ENCODE data around the gene RBM3. TPM values are rescaled to one million over a fixed set of nuclear protein-coding genes. Genes with fewer than 3 reads are reported as not detected.

Gene RBM3
- total RNA-seq, 2 experiments from 2014 or later = 159 to 164 TPM

GRCh38 chrX:48589482-48590162 is 15.3 kb downstream of the RBM3 start:
- POLR2A ChIA-PET = interaction anchor here (0.6 kb wide), 1 partner anchor 26 kb away, joined by 3 read pairs; no protein-coding TSS in a partner anchor
- Mint-ChIP-seq H3K4me1 (peaks cover 2% of the 10 kb centered on the region), H3K9me3 (no peaks in the 10 kb centered on the region), H3K27me3 (no peaks in the 10 kb centered on the region), H3K36me3 (no peaks in the 10 kb centered on the region), H3K4me3 (no peak overlapping the region), H3K27ac (no peak overlapping the region)
- DNase-seq = no peak
- no peak for ATAC-seq (ENCODE audit: low read depth)

- Mint-ChIP-seq H3K4me1 (peaks cover 2% of the 10 kb centered on the region), H3K4me3 (no peak overlapping the region), H3K27ac (no peak overlapping the region), H3K9me3 (no peaks in the 10 kb centered on the region), H3K27me3 (no peaks in the 10 kb centered on the region), H3K36me3 (no peaks in the 10 kb centered on the region)
- DNase-seq (no peak), ATAC-seq (ENCODE audit: low read depth) (no peak)
- POLR2A ChIA-PET = interaction anchor here (1.0 kb wide), 1 partner anchor 16 kb away, joined by 4 read pairs; the partner anchor contains the start of gene RBM3
Observed at GRCh38 chrX:48590203-48591103, 16.2 kb downstream of the RBM3 start.

- Mint-ChIP-seq H3K9me3 (no peaks in the 10 kb centered on the region), H3K4me1 (peaks cover 2% of the 10 kb centered on the region), H3K4me3 (no peak overlapping the region), H3K36me3 (no peaks in the 10 kb centered on the region), H3K27ac (no peak overlapping the region), H3K27me3 (no peaks in the 10 kb centered on the region)
- DNase-seq = no peak
- POLR2A ChIA-PET = interaction anchor here (0.5 to 1.0 kb wide), 2 partner anchors 9 to 17 kb away, joined by 3 to 4 read pairs; partner anchors contain the start of gene RBM3
- ATAC-seq (ENCODE audit: low read depth) = no peak
Observed at GRCh38 chrX:48591255-48591791, 17.0 kb downstream of the RBM3 start.

- ATAC-seq (ENCODE audit: low read depth) (no peak), DNase-seq (no peak)
- Mint-ChIP-seq H3K36me3 (no peaks in the 10 kb centered on the region), H3K27ac (no peak overlapping the region), H3K4me1 (peaks cover 6% of the 10 kb centered on the region), H3K4me3 (no peak overlapping the region), H3K27me3 (no peaks in the 10 kb centered on the region), H3K9me3 (no peaks in the 10 kb centered on the region)
- POLR2A ChIA-PET = no interaction called here
Observed at GRCh38 chrX:48592971-48593370, 18.7 kb downstream of the RBM3 start.

- POLR2A ChIA-PET = interaction anchor here (1.0 kb wide), 1 partner anchor 22 kb away, joined by 3 read pairs; the partner anchor contains the start of gene RBM3
- DNase-seq (no peak), ATAC-seq (ENCODE audit: low read depth) (no peak)
- peaks cover 7% of the 10 kb centered on the region for H3K4me1 Mint-ChIP-seq
- H3K4me3 Mint-ChIP-seq = no peak overlapping the region
- H3K27ac Mint-ChIP-seq = no peak overlapping the region
- H3K36me3 Mint-ChIP-seq = no peaks in the 10 kb centered on the region
- no peaks in the 10 kb centered on the region for H3K27me3 Mint-ChIP-seq
- H3K9me3 Mint-ChIP-seq = no peaks in the 10 kb centered on the region
Observed at GRCh38 chrX:48595929-48596328, 21.6 kb downstream of the RBM3 start.

GRCh38 chrX:48597353-48598264 is 23.3 kb downstream of the RBM3 start, which contains the start of gene WDR13:
WDR13 (plus strand) TSS chrX:48597492; CDS start chrX:48597997, 505 bp downstream.
- peak; percentile 89 for DNase-seq
- H3K27ac Mint-ChIP-seq = peak within 1 kb of the TSS; percentile 99
- H3K4me3 Mint-ChIP-seq = peak within 1 kb of the TSS; percentile 98
- peaks cover 7% of the 10 kb centered on the region for H3K4me1 Mint-ChIP-seq
- POLR2A ChIA-PET = interaction anchor here (0.7 to 1.6 kb wide), 4 partner anchors 24 to 204 kb away, joined by 3 to 11 read pairs (median 4); partner anchors contain the start of genes HDAC6 and RBM3
- ATAC-seq (ENCODE audit: low read depth) = peak; percentile 88
- no peaks in the 10 kb centered on the region for H3K36me3 Mint-ChIP-seq
- H3K9me3 Mint-ChIP-seq = no peaks in the 10 kb centered on the region
- H3K27me3 Mint-ChIP-seq = no peaks in the 10 kb centered on the region

- POLR2A ChIA-PET = interaction anchor here (1.0 to 1.6 kb wide), 3 partner anchors 25 to 203 kb away, joined by 4 to 11 read pairs (median 5); partner anchors contain the start of genes HDAC6 and RBM3
- Mint-ChIP-seq H3K36me3 (no peaks in the 10 kb centered on the region), H3K27me3 (no peaks in the 10 kb centered on the region), H3K4me1 (peaks cover 7% of the 10 kb centered on the region), H3K27ac (peak overlapping the region; percentile 99), H3K4me3 (peak overlapping the region; percentile 98), H3K9me3 (no peaks in the 10 kb centered on the region)
- no peak for DNase-seq
- no peak for ATAC-seq (ENCODE audit: low read depth)
Observed at GRCh38 chrX:48598614-48599013, 24.3 kb downstream of the RBM3 start.

GRCh38 chrX:48599341-48599740 is 25.1 kb downstream of the RBM3 start:
- POLR2A ChIA-PET = no interaction called here
- Mint-ChIP-seq H3K27me3 (no peaks in the 10 kb centered on the region), H3K4me1 (peaks cover 7% of the 10 kb centered on the region), H3K4me3 (no peak overlapping the region), H3K9me3 (no peaks in the 10 kb centered on the region), H3K27ac (no peak overlapping the region), H3K36me3 (no peaks in the 10 kb centered on the region)
- DNase-seq = no peak
- ATAC-seq (ENCODE audit: low read depth) = no peak

GRCh38 chrX:48600226-48600625 is 25.9 kb downstream of the RBM3 start:
- no peak for ATAC-seq (ENCODE audit: low read depth)
- peaks cover 7% of the 10 kb centered on the region for H3K4me1 Mint-ChIP-seq
- DNase-seq = no peak
- H3K36me3 Mint-ChIP-seq = no peaks in the 10 kb centered on the region
- H3K4me3 Mint-ChIP-seq = no peak overlapping the region
- no peak overlapping the region for H3K27ac Mint-ChIP-seq
- H3K9me3 Mint-ChIP-seq = no peaks in the 10 kb centered on the region
- POLR2A ChIA-PET = no interaction called here
- no peaks in the 10 kb centered on the region for H3K27me3 Mint-ChIP-seq

- peaks cover 7% of the 10 kb centered on the region for H3K4me1 Mint-ChIP-seq
- POLR2A ChIA-PET = no interaction called here
- no peak for ATAC-seq (ENCODE audit: low read depth)
- H3K36me3 Mint-ChIP-seq = no peaks in the 10 kb centered on the region
- H3K27me3 Mint-ChIP-seq = no peaks in the 10 kb centered on the region
- H3K9me3 Mint-ChIP-seq = no peaks in the 10 kb centered on the region
- no peak overlapping the region for H3K27ac Mint-ChIP-seq
- DNase-seq = no peak
- H3K4me3 Mint-ChIP-seq = no peak overlapping the region
Observed at GRCh38 chrX:48601741-48602394, 27.6 kb downstream of the RBM3 start.

- Mint-ChIP-seq H3K36me3 (no peaks in the 10 kb centered on the region), H3K27ac (no peak overlapping the region), H3K9me3 (no peaks in the 10 kb centered on the region), H3K4me3 (no peak overlapping the region), H3K4me1 (no peaks in the 10 kb centered on the region), H3K27me3 (no peaks in the 10 kb centered on the region)
- DNase-seq (no peak), ATAC-seq (ENCODE audit: low read depth) (no peak)
- POLR2A ChIA-PET = no interaction called here
Observed at GRCh38 chrX:48604701-48605100, 30.4 kb downstream of the RBM3 start.

GRCh38 chrX:48606091-48606490 is 31.8 kb downstream of the RBM3 start:
- H3K4me1 Mint-ChIP-seq = no peaks in the 10 kb centered on the region
- H3K27me3 Mint-ChIP-seq = no peaks in the 10 kb centered on the region
- no peaks in the 10 kb centered on the region for H3K9me3 Mint-ChIP-seq
- no peaks in the 10 kb centered on the region for H3K36me3 Mint-ChIP-seq
- no peak for ATAC-seq (ENCODE audit: low read depth)
- POLR2A ChIA-PET = no interaction called here
- DNase-seq = no peak
- no peak overlapping the region for H3K27ac Mint-ChIP-seq
- H3K4me3 Mint-ChIP-seq = no peak overlapping the region
